GM23338 (cell line): ENCODE data around the gene SGO1. TPM values are rescaled to one million over a fixed set of nuclear protein-coding genes. Genes with fewer than 3 reads are reported as not detected.

Experiments used
- ATAC-seq: fragments of 200-7000 bp; cut with Tn5 transposase; 3 replicates; pipeline ENCODE4 v1.9.1; 2020
- DNase-seq: peaks from one replicate; pipeline ENCODE4 v3.0.0-alpha.2; 2015; ENCODE audit warnings: low spot score
- H2AFZ ChIP-seq: fragments of 200-600 bp; sonication (generic); 2 replicates; pipeline ENCODE4 v1.8.0; 2016; ENCODE audit warnings: antibody characterized with exemption, mild to moderate bottlenecking, moderate library complexity
- H3F3A ChIP-seq: fragments of 200-600 bp; sonication (generic); replicated peaks from 2 replicates; pipeline ENCODE4 v1.8.0; 2017; ENCODE audit warnings: antibody characterized with exemption, mixed run types, low read depth
- H3K27ac ChIP-seq: fragments of 200-600 bp; sonication (generic); 2 replicates; pipeline ENCODE4 v1.6.1; 2016; ENCODE audit warnings: low read depth
- H3K27me3 ChIP-seq: fragments of 200-600 bp; sonication (generic); 2 replicates; pipeline ENCODE4 v1.8.0; 2016; ENCODE audit warnings: mild to moderate bottlenecking, mixed run types, moderate library complexity; ENCODE audit not compliant: insufficient read depth
- H3K36me3 ChIP-seq: fragments of 200-600 bp; sonication (generic); 2 replicates; pipeline ENCODE4 v1.8.0; 2016; ENCODE audit warnings: mild to moderate bottlenecking; ENCODE audit not compliant: insufficient read depth
- H3K4me1 ChIP-seq: fragments of 200-600 bp; sonication (generic); 2 replicates; pipeline ENCODE4 v1.8.0; 2016; ENCODE audit warnings: mild to moderate bottlenecking, moderate library complexity; ENCODE audit not compliant: insufficient read depth
- H3K4me2 ChIP-seq: fragments of 200-600 bp; sonication (generic); 2 replicates; pipeline ENCODE4 v1.7.1; 2017; ENCODE audit warnings: mixed run types
- H3K4me3 ChIP-seq: fragments of 200-600 bp; sonication (generic); 2 replicates; pipeline ENCODE4 v1.6.1; 2016; ENCODE audit warnings: mixed run types
- H3K79me2 ChIP-seq: fragments of 200-600 bp; sonication (generic); replicated peaks from 2 replicates; pipeline ENCODE4 v1.8.0; 2017; ENCODE audit warnings: mild to moderate bottlenecking; ENCODE audit not compliant: insufficient read depth
- H3K9me2 ChIP-seq: fragments of 200-600 bp; sonication (generic); 2 replicates; pipeline ENCODE4 v1.8.0; 2017; ENCODE audit not compliant: insufficient read depth
- H4K20me1 ChIP-seq: fragments of 200-600 bp; sonication (generic); replicated peaks from 2 replicates; pipeline ENCODE4 v1.8.0; 2017; ENCODE audit warnings: mild to moderate bottlenecking; ENCODE audit not compliant: insufficient read depth
- H3K27ac Mint-ChIP-seq: 2 replicates; pipeline ENCODE4 v1.8.0; 2020; ENCODE audit warnings: inconsistent platforms, mild to moderate bottlenecking, moderate library complexity, mixed read lengths
- H3K27me3 Mint-ChIP-seq: 3 replicates; pipeline ENCODE4 v1.8.0; 2022; ENCODE audit warnings: low read depth, mild to moderate bottlenecking, moderate library complexity, mixed read lengths, inconsistent platforms; ENCODE audit not compliant: insufficient read depth, poor library complexity
- H3K36me3 Mint-ChIP-seq: 3 replicates; pipeline ENCODE4 v1.8.0; 2021; ENCODE audit warnings: low read depth, mild to moderate bottlenecking, inconsistent platforms, moderate library complexity, mixed read lengths
- H3K4me1 Mint-ChIP-seq: 3 replicates; pipeline ENCODE4 v1.8.0; 2020; ENCODE audit warnings: mild to moderate bottlenecking, inconsistent platforms, mixed read lengths
- H3K4me3 Mint-ChIP-seq: 3 replicates; pipeline ENCODE4 v1.8.0; 2021; ENCODE audit warnings: moderate library complexity, mild to moderate bottlenecking, inconsistent platforms, mixed read lengths
- H3K9me3 Mint-ChIP-seq: 3 replicates; pipeline ENCODE4 v1.8.0; 2020; ENCODE audit warnings: moderate library complexity, mild to moderate bottlenecking, inconsistent platforms, mixed read lengths
- CREB1 ChIP-seq: fragments of 250-450 bp; sonication (Bioruptor Pico); IDR thresholded peaks from 2 replicates; pipeline ENCODE4 v1.5.0; 2020; ENCODE audit warnings: low read depth, mild to moderate bottlenecking, moderate library complexity
- EZH2 ChIP-seq: fragments of 200-600 bp; sonication (generic); IDR thresholded peaks from one replicate; pipeline ENCODE4 v1.8.0; 2017; ENCODE audit warnings: antibody characterized with exemption, mild to moderate bottlenecking, low read depth; ENCODE audit not compliant: unreplicated experiment
- EZH2phosphoT487 ChIP-seq: fragments of 200-600 bp; sonication (generic); IDR thresholded peaks from one replicate; pipeline ENCODE4 v1.8.1; 2018; ENCODE audit warnings: antibody characterized with exemption; ENCODE audit not compliant: unreplicated experiment
- NANOG ChIP-seq: IDR thresholded peaks from 2 replicates; pipeline ENCODE4 v1.6.1; 2016; ENCODE audit warnings: antibody characterized with exemption, borderline replicate concordance
- POLR2AphosphoS5 ChIP-seq: IDR thresholded peaks from 2 replicates; pipeline ENCODE4 v1.6.1; 2016; ENCODE audit warnings: antibody characterized with exemption, low read depth
- STAT1 ChIP-seq: IDR thresholded peaks from one replicate; pipeline ENCODE4 v1.6.1; 2016; ENCODE audit warnings: antibody characterized with exemption; ENCODE audit not compliant: unreplicated experiment
- ZNF114 ChIP-seq: fragments of 250-450 bp; sonication (Bioruptor Pico); IDR thresholded peaks from 2 replicates; pipeline ENCODE4 v1.5.0; 2020; ENCODE audit warnings: mild to moderate bottlenecking, moderate library complexity
- ZNF331 ChIP-seq: fragments of 250-450 bp; sonication (Bioruptor Pico); IDR thresholded peaks from 2 replicates; pipeline ENCODE4 v1.5.0; 2020; ENCODE audit warnings: low read depth, mild to moderate bottlenecking, moderate library complexity
- polyA plus RNA-seq: library from polyadenylated mRNA; unstranded; fragments of >200 nt; fragmentation: Nextera tagmentation; extraction: Ambion mirVana; gene quantifications from 2 replicates; pipeline ENCODE4 v1.2.1, GENCODE V29; 2016
- total RNA-seq: library from RNA; depleted of rRNA; stranded (reverse); fragments of >200 nt; shearing (Covaris generic); gene quantifications from 2 replicates; pipeline ENCODE4 v1.2.3, GENCODE V29; 2014
- TF ChIP-seq, protein P1 (sequence below): IDR thresholded peaks from 2 replicates; pipeline ENCODE4 v1.6.1; 2016; ENCODE audit warnings: antibody characterized with exemption
- TF ChIP-seq, protein P2 (sequence below): IDR thresholded peaks from one replicate; pipeline ENCODE4 v1.6.1; 2018; ENCODE audit warnings: antibody characterized with exemption; ENCODE audit not compliant: unreplicated experiment
- TF ChIP-seq, protein P3 (sequence below): fragments of 250-450 bp; sonication (Bioruptor Pico); IDR thresholded peaks from 2 replicates; pipeline ENCODE4 v1.5.0; 2020; ENCODE audit warnings: mild to moderate bottlenecking, moderate library complexity

Gene SGO1
- total and polyA plus RNA-seq, 2 experiments from 2014 or later = 33.0 to 128 TPM

DNA sequence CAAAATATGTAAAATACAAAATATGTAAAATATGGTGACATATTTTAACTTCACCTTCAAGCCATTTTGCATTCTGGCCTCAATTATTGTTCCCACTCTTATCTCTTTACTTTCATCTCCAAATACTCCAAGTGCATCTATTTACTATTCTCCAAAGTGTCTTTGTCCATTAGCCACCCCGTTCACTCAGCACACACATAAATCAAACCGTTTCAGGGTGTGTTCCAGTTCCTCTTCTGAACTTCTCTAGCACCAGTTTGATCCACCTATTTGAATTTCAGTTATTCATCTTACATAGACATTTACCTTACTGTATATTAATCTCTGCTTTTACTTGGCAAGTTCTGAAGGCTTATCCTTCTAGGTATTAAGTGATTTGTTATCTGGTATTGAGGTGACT is 45.1 kb downstream of the SGO1 start:
- DNase-seq = no peak
- no peak overlapping the region for H3K4me3 ChIP-seq
- H3K27me3 Mint-ChIP-seq = no peaks in the 10 kb centered on the region
- no peak for ATAC-seq
- no peak overlapping the region for H2AFZ ChIP-seq
- no peak overlapping the region for H3K27ac ChIP-seq
- H3K4me2 ChIP-seq = no peak overlapping the region
- no peak overlapping the region for H3K27ac Mint-ChIP-seq
- H3K4me1 ChIP-seq = no peaks in the 10 kb centered on the region; the same call in 1 of the 2 replicates
- H3F3A ChIP-seq = no peaks in the 10 kb centered on the region
- H3K36me3 Mint-ChIP-seq = no peaks in the 10 kb centered on the region
- H3K4me1 Mint-ChIP-seq = peaks cover 14% of the 10 kb centered on the region
- no peak overlapping the region for H3K4me3 Mint-ChIP-seq
- no peaks in the 10 kb centered on the region for H3K79me2 ChIP-seq
- H3K9me2 ChIP-seq = no peaks in the 10 kb centered on the region
- H4K20me1 ChIP-seq = no peaks in the 10 kb centered on the region
- no peaks in the 10 kb centered on the region for H3K9me3 Mint-ChIP-seq
- TF ChIP-seq EZH2phosphoT487 = no peak
- TF ChIP-seq CREB1 (CRISPR knock-in tag) = no peak
- TF ChIP-seq POLR2AphosphoS5 = no peak
- no peak for TF ChIP-seq EZH2
- no peak for TF ChIP-seq ZNF114 (CRISPR knock-in tag)
- TF ChIP-seq STAT1 = no peak
- TF ChIP-seq, protein P1, sequence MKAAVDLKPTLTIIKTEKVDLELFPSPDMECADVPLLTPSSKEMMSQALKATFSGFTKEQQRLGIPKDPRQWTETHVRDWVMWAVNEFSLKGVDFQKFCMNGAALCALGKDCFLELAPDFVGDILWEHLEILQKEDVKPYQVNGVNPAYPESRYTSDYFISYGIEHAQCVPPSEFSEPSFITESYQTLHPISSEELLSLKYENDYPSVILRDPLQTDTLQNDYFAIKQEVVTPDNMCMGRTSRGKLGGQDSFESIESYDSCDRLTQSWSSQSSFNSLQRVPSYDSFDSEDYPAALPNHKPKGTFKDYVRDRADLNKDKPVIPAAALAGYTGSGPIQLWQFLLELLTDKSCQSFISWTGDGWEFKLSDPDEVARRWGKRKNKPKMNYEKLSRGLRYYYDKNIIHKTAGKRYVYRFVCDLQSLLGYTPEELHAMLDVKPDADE = no peak
- no peak for TF ChIP-seq ZNF331 (CRISPR knock-in tag)
- TF ChIP-seq, protein P2, sequence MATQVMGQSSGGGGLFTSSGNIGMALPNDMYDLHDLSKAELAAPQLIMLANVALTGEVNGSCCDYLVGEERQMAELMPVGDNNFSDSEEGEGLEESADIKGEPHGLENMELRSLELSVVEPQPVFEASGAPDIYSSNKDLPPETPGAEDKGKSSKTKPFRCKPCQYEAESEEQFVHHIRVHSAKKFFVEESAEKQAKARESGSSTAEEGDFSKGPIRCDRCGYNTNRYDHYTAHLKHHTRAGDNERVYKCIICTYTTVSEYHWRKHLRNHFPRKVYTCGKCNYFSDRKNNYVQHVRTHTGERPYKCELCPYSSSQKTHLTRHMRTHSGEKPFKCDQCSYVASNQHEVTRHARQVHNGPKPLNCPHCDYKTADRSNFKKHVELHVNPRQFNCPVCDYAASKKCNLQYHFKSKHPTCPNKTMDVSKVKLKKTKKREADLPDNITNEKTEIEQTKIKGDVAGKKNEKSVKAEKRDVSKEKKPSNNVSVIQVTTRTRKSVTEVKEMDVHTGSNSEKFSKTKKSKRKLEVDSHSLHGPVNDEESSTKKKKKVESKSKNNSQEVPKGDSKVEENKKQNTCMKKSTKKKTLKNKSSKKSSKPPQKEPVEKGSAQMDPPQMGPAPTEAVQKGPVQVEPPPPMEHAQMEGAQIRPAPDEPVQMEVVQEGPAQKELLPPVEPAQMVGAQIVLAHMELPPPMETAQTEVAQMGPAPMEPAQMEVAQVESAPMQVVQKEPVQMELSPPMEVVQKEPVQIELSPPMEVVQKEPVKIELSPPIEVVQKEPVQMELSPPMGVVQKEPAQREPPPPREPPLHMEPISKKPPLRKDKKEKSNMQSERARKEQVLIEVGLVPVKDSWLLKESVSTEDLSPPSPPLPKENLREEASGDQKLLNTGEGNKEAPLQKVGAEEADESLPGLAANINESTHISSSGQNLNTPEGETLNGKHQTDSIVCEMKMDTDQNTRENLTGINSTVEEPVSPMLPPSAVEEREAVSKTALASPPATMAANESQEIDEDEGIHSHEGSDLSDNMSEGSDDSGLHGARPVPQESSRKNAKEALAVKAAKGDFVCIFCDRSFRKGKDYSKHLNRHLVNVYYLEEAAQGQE = no peak
- no peak for TF ChIP-seq NANOG
- H3K27me3 ChIP-seq = no peaks in the 10 kb centered on the region
- H3K36me3 ChIP-seq = no peaks in the 10 kb centered on the region

DNA sequence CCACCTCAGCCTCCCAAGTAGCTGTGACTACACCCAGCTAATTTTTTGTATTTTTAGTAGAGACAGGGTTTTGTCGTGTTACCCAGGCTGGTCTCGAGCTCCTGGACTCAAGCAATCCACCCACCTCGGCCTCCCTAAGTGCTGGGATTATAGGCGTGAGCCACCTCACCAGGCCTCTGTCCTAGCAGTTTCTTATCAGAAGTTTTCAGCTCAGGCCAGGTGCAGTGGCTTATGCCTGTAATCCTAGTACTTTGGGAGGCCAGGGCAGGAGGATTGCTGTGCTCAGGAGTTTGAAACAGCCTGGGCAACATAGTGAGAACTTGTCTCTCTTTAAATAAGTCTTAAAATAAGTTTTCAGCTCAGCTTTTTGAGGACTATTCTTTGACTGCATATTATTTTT is 48.4 kb downstream of the SGO1 start:
- H3F3A ChIP-seq = no peaks in the 10 kb centered on the region
- no peaks in the 10 kb centered on the region for H3K9me2 ChIP-seq
- no peak overlapping the region for H3K4me2 ChIP-seq
- ATAC-seq = no peak
- H3K27ac Mint-ChIP-seq = peak overlapping the region; percentile 61; the same call in 1 of the 2 replicates
- no peaks in the 10 kb centered on the region for H3K79me2 ChIP-seq
- no peaks in the 10 kb centered on the region; the same call in 1 of the 2 replicates for H3K4me1 ChIP-seq
- no peaks in the 10 kb centered on the region for H4K20me1 ChIP-seq
- no peak for DNase-seq
- H3K27ac ChIP-seq = no peak overlapping the region
- peaks cover 7% of the 10 kb centered on the region for H3K27me3 Mint-ChIP-seq
- H3K27me3 ChIP-seq = no peaks in the 10 kb centered on the region
- TF ChIP-seq STAT1 = no peak
- TF ChIP-seq, protein P3, sequence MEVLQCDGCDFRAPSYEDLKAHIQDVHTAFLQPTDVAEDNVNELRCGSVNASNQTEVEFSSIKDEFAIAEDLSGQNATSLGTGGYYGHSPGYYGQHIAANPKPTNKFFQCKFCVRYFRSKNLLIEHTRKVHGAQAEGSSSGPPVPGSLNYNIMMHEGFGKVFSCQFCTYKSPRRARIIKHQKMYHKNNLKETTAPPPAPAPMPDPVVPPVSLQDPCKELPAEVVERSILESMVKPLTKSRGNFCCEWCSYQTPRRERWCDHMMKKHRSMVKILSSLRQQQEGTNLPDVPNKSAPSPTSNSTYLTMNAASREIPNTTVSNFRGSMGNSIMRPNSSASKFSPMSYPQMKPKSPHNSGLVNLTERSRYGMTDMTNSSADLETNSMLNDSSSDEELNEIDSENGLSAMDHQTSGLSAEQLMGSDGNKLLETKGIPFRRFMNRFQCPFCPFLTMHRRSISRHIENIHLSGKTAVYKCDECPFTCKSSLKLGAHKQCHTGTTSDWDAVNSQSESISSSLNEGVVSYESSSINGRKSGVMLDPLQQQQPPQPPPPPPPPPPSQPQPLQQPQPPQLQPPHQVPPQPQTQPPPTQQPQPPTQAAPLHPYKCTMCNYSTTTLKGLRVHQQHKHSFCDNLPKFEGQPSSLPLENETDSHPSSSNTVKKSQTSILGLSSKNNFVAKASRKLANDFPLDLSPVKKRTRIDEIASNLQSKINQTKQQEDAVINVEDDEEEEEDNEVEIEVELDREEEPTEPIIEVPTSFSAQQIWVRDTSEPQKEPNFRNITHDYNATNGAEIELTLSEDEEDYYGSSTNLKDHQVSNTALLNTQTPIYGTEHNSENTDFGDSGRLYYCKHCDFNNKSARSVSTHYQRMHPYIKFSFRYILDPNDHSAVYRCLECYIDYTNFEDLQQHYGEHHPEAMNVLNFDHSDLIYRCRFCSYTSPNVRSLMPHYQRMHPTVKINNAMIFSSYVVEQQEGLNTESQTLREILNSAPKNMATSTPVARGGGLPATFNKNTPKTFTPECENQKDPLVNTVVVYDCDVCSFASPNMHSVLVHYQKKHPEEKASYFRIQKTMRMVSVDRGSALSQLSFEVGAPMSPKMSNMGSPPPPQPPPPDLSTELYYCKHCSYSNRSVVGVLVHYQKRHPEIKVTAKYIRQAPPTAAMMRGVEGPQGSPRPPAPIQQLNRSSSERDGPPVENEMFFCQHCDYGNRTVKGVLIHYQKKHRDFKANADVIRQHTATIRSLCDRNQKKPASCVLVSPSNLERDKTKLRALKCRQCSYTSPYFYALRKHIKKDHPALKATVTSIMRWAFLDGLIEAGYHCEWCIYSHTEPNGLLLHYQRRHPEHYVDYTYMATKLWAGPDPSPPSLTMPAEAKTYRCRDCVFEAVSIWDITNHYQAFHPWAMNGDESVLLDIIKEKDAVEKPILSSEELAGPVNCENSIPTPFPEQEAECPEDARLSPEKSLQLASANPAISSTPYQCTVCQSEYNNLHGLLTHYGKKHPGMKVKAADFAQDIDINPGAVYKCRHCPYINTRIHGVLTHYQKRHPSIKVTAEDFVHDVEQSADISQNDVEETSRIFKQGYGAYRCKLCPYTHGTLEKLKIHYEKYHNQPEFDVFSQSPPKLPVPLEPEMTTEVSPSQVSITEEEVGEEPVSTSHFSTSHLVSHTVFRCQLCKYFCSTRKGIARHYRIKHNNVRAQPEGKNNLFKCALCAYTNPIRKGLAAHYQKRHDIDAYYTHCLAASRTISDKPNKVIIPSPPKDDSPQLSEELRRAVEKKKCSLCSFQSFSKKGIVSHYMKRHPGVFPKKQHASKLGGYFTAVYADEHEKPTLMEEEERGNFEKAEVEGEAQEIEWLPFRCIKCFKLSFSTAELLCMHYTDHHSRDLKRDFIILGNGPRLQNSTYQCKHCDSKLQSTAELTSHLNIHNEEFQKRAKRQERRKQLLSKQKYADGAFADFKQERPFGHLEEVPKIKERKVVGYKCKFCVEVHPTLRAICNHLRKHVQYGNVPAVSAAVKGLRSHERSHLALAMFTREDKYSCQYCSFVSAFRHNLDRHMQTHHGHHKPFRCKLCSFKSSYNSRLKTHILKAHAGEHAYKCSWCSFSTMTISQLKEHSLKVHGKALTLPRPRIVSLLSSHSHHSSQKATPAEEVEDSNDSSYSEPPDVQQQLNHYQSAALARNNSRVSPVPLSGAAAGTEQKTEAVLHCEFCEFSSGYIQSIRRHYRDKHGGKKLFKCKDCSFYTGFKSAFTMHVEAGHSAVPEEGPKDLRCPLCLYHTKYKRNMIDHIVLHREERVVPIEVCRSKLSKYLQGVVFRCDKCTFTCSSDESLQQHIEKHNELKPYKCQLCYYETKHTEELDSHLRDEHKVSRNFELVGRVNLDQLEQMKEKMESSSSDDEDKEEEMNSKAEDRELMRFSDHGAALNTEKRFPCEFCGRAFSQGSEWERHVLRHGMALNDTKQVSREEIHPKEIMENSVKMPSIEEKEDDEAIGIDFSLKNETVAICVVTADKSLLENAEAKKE (CRISPR knock-in tag) = no peak
- no peaks in the 10 kb centered on the region for H3K9me3 Mint-ChIP-seq
- no peaks in the 10 kb centered on the region for H3K36me3 ChIP-seq
- no peaks in the 10 kb centered on the region for H3K36me3 Mint-ChIP-seq
- H3K4me3 ChIP-seq = no peak overlapping the region
- H3K4me3 Mint-ChIP-seq = no peak overlapping the region
- H3K4me1 Mint-ChIP-seq = peaks cover 14% of the 10 kb centered on the region
- H2AFZ ChIP-seq = no peak overlapping the region
